ENCODE measurements around the gene TRABD2B.

Gene TRABD2B

DNA sequence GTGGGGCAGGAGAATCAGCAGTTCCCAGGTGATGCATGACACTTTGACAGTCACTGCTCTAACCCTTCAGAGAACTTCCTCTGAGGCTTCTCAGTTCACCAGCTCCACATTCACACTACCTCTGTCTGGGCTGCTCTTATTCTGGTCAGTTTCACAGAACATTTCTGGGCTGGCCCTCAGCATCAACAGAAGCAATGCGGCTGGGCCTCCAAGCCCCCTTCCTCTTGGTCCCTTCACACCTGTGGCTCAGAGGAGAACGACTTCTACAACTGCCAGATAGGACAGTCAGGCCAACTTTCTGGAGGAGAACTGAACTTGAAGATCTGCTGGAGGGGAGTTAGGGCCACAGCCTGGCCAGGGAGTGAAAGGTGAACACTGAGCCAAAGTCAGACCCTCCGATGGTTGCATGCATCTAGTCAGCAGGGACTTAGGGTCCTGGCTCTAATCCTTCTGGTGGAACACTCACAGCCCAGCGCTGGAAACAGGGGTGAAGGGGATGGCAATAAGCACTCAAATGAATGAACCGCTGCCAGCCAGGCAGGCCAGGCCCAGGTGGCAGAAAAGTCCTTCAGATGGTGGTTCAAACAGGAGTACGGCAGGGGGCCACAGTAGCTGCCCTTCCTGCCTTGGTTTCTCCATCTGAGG lies 285.2 kb downstream of the TRABD2B start:
- no peak for DNase-seq

DNA sequence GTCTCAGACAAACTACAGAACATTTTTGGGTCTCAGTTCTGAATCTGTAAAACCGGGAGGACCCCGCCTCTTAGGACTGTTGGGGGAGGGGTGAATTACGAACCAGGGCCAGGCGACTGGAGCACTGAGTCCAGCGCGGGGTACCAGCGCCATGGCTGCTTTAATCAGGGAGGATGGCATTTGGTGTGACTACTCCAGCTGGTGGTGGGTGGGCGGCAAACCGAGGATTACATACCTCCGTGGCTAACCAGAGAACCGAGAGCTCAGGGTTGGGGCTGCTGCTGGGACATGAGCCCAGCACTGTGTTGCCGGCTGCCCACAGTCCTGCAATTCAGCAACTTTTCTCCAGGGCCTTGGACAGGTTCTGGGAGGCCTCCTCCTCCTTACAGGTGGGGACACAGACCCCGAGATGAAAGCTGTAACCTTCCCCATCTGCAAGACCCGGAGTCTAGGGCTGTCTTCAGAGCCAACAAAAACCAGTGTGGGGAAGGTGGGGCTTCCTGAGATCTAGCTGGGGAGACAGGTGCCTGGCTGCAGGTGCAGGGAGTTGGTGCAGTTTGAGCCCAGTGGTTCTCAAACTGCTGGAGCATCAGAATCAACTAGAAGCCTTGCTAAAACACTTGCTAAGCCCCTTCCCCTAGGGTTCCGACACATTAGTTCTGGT lies 285.9 kb downstream of the TRABD2B start:
- DNase-seq = no peak
